GM18505 (cell line): ENCODE results near the gene FARP1.

Experiments used
- ATAC-seq: cut with Tn5 transposase; IDR thresholded peaks from one replicate; pipeline ENCODE4 v1.9.1; 2021; ENCODE audit not compliant: unreplicated experiment
- POLR2A ChIP-seq: IDR thresholded peaks from 4 replicates; pipeline ENCODE4 v1.6.1; 2011; ENCODE audit warnings: borderline replicate concordance; ENCODE audit not compliant: insufficient read depth, insufficient read length; ENCODE audit errors: extremely low read depth

Gene FARP1

GRCh38 chr13:98485561-98485960, 342.7 kb downstream of the FARP1 start:
- ATAC-seq = no peak

GRCh38 chr13:98486412-98486811, 343.5 kb downstream of the FARP1 start:
- TF ChIP-seq POLR2A = no peak
- ATAC-seq = no peak

More at GRCh38 chr13:98485561-98485960, 342.7 kb downstream of the FARP1 start:
- no peak for TF ChIP-seq POLR2A

- no peak for ATAC-seq
- TF ChIP-seq POLR2A = no peak
Observed at GRCh38 chr13:98487016-98487415, 344.1 kb downstream of the FARP1 start.

GRCh38 chr13:98487522-98487921, 344.6 kb downstream of the FARP1 start:
- ATAC-seq = peak; percentile 43
- no peak for TF ChIP-seq POLR2A

- no peak for ATAC-seq
- no peak for TF ChIP-seq POLR2A
Observed at GRCh38 chr13:98488736-98489135, 345.8 kb downstream of the FARP1 start.

DNA sequence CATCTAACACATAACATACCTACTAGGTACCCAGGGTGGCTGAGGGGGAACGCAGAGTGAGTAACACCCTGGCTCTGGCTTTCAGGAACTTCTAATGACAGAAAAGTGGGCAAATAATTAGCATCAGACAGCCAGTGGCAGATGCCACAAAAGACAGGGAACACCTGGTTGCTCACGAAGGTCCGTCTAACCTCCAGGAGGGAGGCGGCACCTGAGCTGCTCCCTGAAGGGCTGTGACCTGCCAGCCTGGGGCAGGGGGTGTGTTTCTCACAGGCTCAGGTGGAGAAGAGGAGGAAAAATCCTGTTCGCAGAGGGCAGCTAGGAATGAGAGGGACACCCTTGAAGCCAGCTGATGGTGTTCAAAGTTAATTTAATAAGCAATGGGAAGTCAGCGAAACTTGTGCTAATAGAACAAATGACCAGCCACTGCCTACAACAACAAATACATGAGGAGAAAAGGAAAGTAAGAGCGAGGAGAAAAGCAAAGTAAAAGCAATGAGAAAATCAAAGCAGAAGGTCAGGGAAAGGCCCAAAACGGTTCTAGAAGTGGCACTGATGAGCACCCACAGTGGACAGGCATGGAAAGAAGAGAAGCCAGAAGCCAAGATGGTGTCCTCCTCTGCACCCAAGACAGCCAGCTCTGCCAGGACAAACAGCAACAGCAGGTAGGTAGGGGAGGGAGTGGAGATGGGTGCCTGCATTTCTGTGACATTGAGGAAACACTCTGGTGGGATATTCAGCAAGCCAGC, 346.7 kb downstream of the FARP1 start:
- ATAC-seq = no peak
- no peak for TF ChIP-seq POLR2A

GRCh38 chr13:98490195-98490836, 347.4 kb downstream of the FARP1 start:
- ATAC-seq = no peak
- TF ChIP-seq POLR2A = no peak

DNA sequence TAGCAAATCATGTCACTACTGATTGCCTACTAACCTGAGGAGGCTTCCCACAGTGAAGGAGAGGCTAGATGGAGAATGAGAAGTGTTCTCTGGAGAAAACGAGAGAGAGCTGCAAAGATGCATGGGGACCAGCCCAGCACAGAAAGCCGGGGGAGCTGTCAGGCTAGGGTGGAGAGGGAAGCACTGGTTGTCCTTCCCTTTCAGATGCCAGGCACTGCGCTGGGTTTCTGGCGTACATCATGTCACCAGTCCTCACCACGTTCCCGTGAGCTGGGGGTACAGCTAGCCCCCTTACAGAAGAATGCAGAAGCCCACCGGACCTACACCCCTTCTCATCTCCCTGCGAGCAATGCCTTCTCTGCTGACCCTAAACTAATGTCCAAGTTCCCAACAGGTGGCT, 348.0 kb downstream of the FARP1 start:
- no peak for TF ChIP-seq POLR2A
- ATAC-seq = no peak

- ATAC-seq = no peak
- TF ChIP-seq POLR2A = no peak
Observed at GRCh38 chr13:98492335-98493041, 349.6 kb downstream of the FARP1 start.

DNA sequence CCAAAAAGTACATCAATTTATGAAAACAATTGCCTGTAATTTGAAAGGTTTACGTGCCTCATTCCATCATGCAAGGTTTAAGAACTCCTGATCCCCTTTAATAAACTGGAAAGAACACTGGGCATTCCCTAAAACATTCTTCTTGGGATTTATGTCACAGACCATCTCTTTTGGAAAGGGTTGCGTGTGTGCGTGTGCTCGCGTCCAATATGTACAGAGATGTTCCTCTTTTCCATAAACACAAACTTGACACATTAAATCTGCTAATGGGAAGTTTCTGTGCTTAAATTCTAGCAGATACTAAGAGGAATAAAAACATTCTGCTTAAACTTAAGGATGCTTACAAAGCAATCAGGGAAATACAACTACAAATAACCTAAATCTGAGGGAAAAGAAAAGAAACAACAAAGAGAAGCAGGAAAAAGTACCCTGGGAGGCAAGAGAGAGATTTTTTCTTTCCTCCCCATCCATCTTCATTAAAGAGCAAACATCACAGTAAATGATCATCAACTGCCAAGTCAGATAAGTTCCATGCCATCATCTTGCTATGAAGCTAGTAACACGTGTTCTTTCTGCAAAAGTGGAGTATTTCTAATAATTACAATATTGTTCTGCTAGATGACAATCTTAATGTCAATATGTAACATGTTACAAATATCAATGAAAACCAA, 350.3 kb downstream of the FARP1 start:
- no peak for TF ChIP-seq POLR2A
- no peak for ATAC-seq

- TF ChIP-seq POLR2A = no peak
- no peak for ATAC-seq
Observed at GRCh38 chr13:98494769-98495168, 351.9 kb downstream of the FARP1 start.

GRCh38 chr13:98495627-98496478, 353.0 kb downstream of the FARP1 start:
- no peak for TF ChIP-seq POLR2A
- no peak for ATAC-seq
